H54 (cell line): ENCODE measurements around the gene PAX8.

Experiments used
- DNase-seq: peaks from one replicate; pipeline ENCODE4 v3.0.0; 2011; ENCODE audit warnings: low spot score, mixed read lengths; ENCODE audit not compliant: insufficient read length
- FAIRE-seq: peaks from 3 replicates; lab custom pipeline; 2011; peaks lifted over from hg19 to GRCh38; lab: Jason Lieb, UNC
- POLR2A ChIP-seq: IDR thresholded peaks from 2 replicates; pipeline ENCODE4 v1.6.1; 2011; ENCODE audit warnings: low read depth, mild to moderate bottlenecking, low read length

PAX8 gene

GRCh38 chr2:113173542-113174375 is 105.0 kb downstream of the PAX8 start, which contains the start of gene PSD4:
TSS of gene PSD4 (plus strand) at chr2:113173971. CDS start at chr2:113182457, 8,486 bp downstream.
- TF ChIP-seq POLR2A, result no peak
- FAIRE-seq, result no peak
- DNase-seq, result no peak

GRCh38 chr2:113172721-113173541 is 105.8 kb downstream of the PAX8 start:
- FAIRE-seq (no peak), DNase-seq (no peak)
- no peak for TF ChIP-seq POLR2A

- DNase-seq (no peak), FAIRE-seq (no peak)
- no peak for TF ChIP-seq POLR2A
These were observed 107.2 kb downstream of the PAX8 start for GRCh38 chr2:113171334-113172075.

GRCh38 chr2:113169586-113169985 is 109.1 kb downstream of the PAX8 start:
- DNase-seq (no peak), FAIRE-seq (no peak)
- TF ChIP-seq POLR2A, result no peak

- FAIRE-seq (no peak), DNase-seq (no peak)
- no peak for TF ChIP-seq POLR2A
These were observed 109.7 kb downstream of the PAX8 start for GRCh38 chr2:113169002-113169530.

- no peak for TF ChIP-seq POLR2A
- no peak for DNase-seq
- FAIRE-seq, result no peak
These were observed 110.8 kb downstream of the PAX8 start for GRCh38 chr2:113167962-113168340.

- FAIRE-seq (no peak), DNase-seq (no peak)
- no peak for TF ChIP-seq POLR2A
These were observed 111.4 kb downstream of the PAX8 start for GRCh38 chr2:113167115-113167932.

GRCh38 chr2:113166187-113166645 is 112.5 kb downstream of the PAX8 start:
- FAIRE-seq, result no peak

More at GRCh38 chr2:113166187-113166645, 112.5 kb downstream of the PAX8 start:
- TF ChIP-seq POLR2A, result no peak
- DNase-seq, result no peak
